Activated T-cell treated with anti-CD3 and anti-CD28 coated beads for 4 hours (primary cell): ENCODE data around the gene SUPT3H.

Experiments
- DNase-seq: peaks from one replicate; pipeline ENCODE4 v3.0.0-alpha.2; 2020

Gene SUPT3H

DNA sequence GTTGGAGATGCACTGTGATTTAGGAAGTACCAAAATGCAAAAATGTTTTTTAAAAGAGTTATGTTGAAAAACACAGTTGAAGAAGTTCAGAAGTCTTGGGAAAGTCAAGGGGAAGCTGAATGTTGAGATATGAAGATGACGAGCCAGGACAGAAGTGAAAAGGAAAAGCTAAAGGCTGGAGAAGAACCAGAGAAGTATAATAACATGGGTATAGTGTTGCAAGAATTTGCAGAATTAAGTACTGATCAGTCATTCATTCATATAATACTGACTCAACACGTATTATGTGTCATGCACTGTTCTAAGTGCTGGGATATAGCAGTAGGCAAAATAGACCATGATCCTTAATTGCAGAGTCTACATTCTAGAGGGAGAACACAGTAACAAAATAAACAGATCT lies 557.4 kb downstream of the SUPT3H start:
- no peak for DNase-seq

DNA sequence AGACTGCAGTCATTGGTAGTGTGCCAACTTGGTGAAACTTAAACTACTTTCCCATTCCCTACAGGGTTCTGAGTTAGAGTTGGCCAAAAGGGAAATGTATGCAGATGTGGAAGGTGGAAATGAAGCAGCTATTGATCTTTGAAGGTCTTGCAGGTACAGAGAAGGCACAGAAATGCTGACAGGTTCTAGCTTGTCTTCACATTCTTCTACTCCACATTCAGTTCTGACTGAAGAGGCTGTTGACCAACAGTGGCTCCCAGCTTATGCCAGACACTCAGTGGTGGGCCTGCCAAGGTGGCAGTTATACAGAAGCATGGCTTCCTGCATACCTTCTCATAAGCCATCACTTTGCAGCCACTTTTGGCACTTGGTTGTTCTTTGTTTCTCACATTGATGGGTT lies 566.3 kb downstream of the SUPT3H start:
- no peak for DNase-seq

DNA sequence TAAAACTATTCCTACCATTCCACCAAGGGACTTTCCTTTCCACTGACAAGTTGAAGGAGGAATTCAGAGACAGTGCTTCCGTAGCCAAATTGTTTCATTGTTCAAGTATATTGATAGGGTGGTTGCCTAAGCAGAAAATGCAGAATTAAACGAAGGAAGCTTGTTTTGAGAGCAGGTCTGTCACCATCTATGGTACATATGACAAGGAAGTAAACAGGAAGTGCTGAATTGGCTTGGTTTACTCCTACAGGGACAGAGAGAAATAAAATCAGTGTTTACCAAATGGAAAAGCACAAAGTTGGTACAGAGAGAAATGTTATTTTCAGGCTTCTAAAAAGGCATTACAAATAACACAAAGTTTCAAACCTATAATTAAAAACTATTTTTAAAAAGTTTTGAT lies 568.5 kb downstream of the SUPT3H start:
- no peak for DNase-seq

DNA sequence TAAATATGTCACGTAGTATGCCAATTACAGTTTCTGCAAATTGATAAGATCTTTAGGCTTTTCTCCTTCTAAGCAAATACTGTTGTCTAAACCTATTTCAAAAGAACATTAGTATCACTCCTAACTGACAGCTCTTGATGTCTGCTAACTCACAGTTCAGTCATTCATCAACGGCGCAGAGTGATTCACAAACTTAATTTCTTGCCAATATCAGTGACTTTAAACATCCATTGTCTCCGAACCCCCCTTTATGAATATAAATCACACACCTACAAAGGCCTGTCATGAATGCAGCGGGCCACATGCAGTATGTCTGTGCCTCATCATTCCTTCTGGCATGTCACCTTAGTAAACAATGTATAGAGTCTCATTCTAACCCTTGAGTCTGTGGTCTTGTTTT lies 569.6 kb downstream of the SUPT3H start:
- no peak for DNase-seq

DNA sequence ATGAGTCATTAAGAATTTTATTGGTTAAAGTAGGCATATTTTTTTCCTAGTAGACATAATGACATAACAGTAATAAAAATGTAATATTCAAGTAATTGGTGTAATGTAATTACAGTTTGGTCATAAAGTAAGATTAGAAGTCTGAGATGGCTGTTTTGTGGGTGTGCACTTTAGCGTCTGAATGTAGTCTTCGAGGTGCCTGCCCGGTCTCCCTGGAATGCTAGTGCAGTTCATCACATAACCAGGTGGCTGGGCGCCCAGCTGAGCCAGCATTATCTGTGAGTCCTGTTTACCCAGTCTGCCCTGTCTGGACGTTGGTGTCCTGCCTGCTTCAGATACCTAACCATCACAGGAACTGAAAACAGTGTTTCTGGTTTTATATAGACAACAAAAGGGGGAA lies 571.1 kb downstream of the SUPT3H start:
- DNase-seq = no peak

- no peak for DNase-seq
Measured at GRCh38 chr6:44805238-44805846, 572.4 kb downstream of the SUPT3H start.

DNA sequence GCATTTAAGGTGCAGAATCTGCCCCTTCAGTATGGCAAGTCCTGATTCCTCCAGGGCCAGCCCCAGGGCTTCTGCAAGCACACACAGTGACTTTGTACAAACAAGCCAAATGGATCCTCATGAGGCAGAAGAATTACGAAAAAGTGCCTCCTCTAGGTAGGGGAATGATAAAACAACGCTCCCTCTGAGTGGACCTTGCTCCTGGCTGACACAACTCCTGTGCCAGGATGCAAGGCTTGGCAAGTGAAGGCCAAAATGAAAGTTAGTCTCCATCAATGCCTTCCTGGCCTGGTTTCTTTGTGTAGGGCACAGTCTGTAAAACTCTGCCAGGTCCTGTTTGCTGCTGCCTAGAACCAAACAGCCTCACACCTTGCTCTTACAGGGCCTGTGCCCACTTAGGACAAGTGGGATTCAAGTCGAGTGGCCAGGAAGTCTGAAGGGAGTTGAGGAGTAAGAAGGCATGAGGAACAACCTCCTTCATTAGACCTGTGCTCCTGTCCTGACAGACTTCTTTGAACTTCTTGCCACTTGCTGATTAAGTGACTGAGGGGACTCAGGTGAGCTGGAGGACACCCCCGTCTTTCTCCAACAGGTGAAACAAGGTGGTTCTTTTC lies 573.1 kb downstream of the SUPT3H start:
- DNase-seq = no peak

- DNase-seq = no peak
Measured at GRCh38 chr6:44804016-44804415, 573.7 kb downstream of the SUPT3H start.

DNA sequence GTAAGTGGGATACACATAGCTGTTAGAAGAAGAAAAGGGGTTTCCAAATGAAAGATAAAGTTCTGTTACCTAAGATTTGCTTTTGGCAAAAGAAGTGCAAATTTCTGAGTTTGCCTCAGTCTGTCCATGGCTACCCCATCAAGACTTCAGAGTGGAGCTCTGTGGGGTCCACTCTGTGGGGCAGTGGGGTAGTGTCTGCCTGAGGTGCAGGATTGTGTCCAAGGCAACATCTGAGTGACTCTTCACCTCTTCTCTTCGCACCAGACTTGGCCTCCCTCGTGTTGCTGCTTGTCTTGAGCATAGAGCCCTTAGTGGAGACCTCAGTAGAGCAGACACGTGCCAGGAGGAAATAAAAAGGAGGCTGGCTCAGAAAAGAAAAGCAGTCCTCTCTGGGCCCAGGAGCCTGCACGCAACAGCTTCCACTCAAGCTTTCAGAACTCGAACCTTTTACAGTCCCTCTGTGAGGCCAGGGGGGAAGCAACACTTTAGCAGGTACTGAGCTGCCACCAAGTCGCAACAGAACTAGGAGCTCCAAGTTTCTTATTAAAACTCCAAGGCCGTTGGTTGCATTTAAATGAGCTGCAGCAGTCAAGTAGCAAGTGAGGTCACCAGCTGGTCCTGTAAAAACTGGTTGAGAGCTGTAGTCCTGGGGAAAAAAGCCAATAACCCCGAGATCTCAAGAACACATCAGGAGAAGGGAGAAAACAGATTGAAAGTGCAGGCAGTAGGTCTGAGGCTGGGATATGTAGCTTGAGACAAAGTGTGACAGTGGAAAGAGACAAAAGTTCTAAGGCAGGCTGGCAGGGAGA lies 576.7 kb downstream of the SUPT3H start:
- no peak for DNase-seq

DNA sequence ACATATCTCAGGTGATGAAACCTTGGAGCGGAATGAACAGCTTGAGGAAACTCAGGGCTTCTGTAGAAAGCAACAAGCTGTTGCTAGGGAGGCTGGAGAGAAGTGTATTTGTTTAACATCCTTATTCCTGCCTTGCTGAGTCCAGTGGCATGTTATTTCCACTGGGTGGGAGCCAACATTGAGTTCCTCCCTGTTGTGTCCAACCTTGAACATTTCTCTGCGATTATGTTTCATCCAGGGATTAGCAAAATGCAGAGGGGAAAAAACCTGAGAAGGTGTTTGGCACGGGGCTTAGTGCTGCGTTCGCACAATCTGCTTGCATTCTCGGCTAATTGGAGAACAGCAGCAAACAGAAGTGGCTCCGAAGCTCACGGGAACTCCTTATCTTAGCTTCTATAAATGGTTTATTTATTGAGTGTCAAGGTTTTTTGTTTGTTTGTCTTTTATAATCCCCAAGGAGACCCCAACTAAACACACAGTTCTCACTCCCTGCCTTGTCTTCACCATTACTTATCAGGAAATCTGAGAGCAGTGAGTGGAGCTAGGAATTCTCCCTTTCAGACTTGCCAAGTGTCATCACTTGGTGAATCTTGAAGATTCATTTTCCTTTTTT lies 577.5 kb downstream of the SUPT3H start:
- no peak for DNase-seq

- DNase-seq = no peak
Measured at GRCh38 chr6:44797746-44798145, 580.0 kb downstream of the SUPT3H start.

- no peak for DNase-seq
Measured at GRCh38 chr6:44795326-44795725, 582.4 kb downstream of the SUPT3H start.

DNA sequence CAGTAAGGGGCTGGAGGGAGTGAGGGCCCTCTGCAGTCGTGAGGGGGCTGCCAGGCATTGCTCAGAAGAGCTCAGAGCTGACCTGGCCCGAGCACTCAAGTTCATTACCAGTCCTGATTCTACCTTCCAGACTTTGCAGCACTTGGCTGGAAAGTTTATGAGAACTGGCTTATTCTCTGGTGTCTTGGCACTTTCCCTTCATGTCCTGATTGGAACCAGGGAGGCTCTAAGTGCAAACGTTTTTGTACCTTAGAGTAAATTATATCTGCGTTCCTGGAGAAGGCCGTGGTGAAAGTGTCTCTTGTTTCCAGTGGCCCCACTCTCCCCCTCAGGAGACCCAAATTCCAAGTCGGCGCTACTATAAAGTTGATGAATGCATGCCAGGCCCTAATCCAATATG lies 587.9 kb downstream of the SUPT3H start:
- DNase-seq = no peak

- no peak for DNase-seq
Measured at GRCh38 chr6:44789061-44789460, 588.7 kb downstream of the SUPT3H start.

GRCh38 chr6:44788387-44788981 lies 589.2 kb downstream of the SUPT3H start:
- no peak for DNase-seq

DNA sequence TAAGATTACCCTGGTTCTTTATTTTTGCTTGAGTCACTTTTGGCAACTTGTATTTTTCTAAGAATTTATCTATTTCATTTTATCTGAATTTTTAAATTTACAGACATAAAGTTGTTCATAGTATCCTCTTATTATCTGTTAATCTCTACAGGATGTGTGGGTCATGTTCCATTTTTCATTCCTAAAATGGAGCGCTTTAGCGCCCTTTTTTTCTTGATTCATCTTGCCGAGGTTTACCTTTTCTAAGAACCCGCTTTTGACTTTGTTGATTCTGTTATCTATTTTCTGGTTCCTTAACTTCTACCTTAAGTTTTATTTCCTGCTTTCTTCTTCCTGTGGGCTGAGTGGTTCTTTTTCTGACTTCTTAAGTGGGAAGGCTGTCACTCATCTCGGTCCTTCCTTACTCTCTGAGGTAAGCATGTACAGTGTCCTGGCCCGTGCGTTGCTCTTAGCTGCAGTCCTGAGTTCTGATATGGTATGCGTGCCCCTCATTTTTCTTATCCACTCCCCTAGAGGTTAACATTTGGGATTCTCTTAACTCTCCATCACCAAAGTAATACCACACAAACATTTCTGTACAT lies 590.4 kb downstream of the SUPT3H start:
- DNase-seq = no peak

GRCh38 chr6:44785130-44785529 lies 592.6 kb downstream of the SUPT3H start:
- DNase-seq = no peak

DNA sequence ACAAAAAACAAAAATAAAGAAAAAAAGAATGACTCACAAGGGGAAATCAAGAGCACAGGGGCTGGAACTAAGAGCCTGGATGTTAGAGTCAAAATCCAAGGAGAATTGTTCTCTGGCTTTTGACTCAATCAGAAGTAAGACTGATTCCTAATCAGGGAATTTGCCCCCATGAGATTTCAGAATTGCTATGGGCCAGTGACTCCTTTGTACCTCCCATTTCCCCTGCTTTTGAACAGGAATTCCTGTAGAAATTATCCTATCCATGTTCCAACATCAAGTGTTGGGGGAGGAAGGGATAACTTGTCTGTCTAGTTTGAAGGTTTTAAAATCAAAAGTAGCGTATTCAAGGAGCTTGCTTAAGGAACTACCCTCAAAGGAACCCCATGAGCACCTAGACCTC lies 593.5 kb downstream of the SUPT3H start:
- no peak for DNase-seq

- DNase-seq = no peak
Measured at GRCh38 chr6:44782892-44783291, 594.8 kb downstream of the SUPT3H start.

DNA sequence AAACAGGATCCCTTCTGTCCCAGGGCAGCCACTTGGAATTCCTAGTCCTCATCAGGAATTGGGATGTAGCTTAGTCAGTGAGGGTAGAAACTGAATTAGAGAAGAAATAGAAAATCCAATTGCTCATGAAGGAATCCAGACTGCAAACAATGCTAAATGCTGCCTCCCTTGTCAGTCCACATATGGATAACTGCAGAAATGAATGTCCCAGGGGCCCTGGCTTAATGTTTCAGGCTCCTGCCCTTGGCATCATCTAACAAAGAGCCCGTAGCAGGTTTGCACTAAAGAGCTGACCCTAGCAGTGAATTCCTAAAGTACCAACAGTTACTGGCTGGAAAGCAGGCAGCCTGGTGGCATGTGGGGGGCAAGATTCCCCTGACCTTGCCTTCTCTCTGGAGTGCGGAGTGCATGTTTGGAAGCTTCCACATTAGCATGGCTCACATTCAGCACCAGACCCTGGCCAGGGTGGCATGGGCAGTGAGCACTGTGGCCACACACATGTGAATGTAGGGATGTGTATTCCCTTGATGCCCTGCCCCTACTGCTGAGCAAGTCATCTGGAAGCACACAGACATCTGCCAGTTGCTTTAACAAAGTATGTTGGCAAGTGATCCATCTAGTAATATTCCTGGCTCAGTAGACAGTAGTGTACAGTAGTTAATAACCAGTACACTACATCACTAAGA lies 595.7 kb downstream of the SUPT3H start:
- no peak for DNase-seq

DNA sequence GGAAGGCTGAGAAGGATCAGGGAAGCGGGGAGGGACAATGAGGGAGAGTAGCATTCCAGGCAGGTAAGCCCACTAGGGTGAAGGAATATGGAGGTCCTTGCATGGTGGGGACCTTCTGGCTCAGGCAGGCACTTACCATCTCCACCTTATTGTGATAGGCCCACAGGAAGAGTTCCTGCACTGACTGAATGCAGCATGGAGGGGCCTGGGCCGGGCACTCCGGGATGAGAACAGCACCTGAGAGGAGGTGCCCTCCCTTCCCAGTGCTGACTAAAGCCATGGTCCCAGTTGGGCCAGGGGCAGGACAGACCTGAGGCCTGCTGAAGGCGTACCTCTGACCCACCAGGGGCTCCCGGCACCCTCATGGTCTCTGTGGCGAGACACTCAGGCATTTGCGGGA lies 597.6 kb downstream of the SUPT3H start:
- no peak for DNase-seq

GRCh38 chr6:44779130-44779826 lies 598.5 kb downstream of the SUPT3H start:
- DNase-seq = no peak
